ENCODE results near the gene CGB1. TPM values are rescaled to one million over a fixed set of nuclear protein-coding genes. Genes with fewer than 3 reads are reported as not detected.

The CGB1 gene
- total and polyA plus RNA-seq, 2 of the 13 experiments (the other 11 are each of a cell fraction or from before 2014, with no cell fraction given), result not detected

GRCh38 chr19:49017041-49017665, 19.5 kb downstream of the CGB1 start, which contains the start of gene LHB:
LHB (minus strand) TSS chr19:49017091; CDS start chr19:49017081, 10 bp downstream.
- in situ Hi-C loops (cut with HindIII; ENCODE audit: extremely low pct_ligation_motif_present, low pct_unique_long_range_greater_than_20kb) (no loop called here), intact Hi-C loops (cut with micrococcal nuclease; ENCODE audit: unreplicated experiment) (no loop called here)
- TF ChIP-seq POLR2AphosphoS5 (IDR thresholded peaks at IDR 0.05; ENCODE audit: low read depth, low read length) (0 out of 2 replicates have a peak, but pooled peaks have one; percentile 9), ZNF784 (CRISPR knock-in tag; IDR thresholded peaks at IDR 0.05; ENCODE audit: borderline replicate concordance) (no peak), ZNF280B (CRISPR knock-in tag; IDR thresholded peaks at IDR 0.05; ENCODE audit: borderline replicate concordance) (peak; percentile 38; the same call in 1 of the 2 replicates), CBFB (CRISPR knock-in tag; IDR thresholded peaks at IDR 0.05) (no peak)
- no peak within 1 kb of the TSS for H3K9ac ChIP-seq (ENCODE audit: insufficient read depth, low read depth, low read length)
- peak within 1 kb of the TSS; percentile 98 for H3K4me2 ChIP-seq (ENCODE audit: low read depth, low read length)
- WGBS (ENCODE audit: low lambda C conversion rate), result 87% methylated on average over 10 of the region's 17 CpGs
- ATAC-seq, result no peak
- H3K36me3 ChIP-seq (replicated peaks in 1 of 2; ENCODE audit: control insufficient read depth in 1 of 2, insufficient read depth in 2 of 2, low read length in 2 of 2), result peaks cover 4 to 23% of the 10 kb centered on the region in 2 experiments; a peak in 4 of 5 replicates
- H4K20me1 ChIP-seq (ENCODE audit: insufficient read depth, low read length), result no peaks in the 10 kb centered on the region
- ChIA-PET CTCF (ENCODE audit: low intra/inter-chr PET ratio, low total read pairs) (no interaction called here), POLR2A (interaction anchor here (2.9 kb wide), 1 partner anchor 24 kb away, joined by 21 read pairs; the partner anchor contains the start of genes GYS1 and RUVBL2)
- no peak within 1 kb of the TSS for H2AFZ ChIP-seq (ENCODE audit: low read length)
- H3K4me1 ChIP-seq (ENCODE audit: insufficient read depth, low read length), result peaks cover 27% of the 10 kb centered on the region
- no peak for DNase-seq (ENCODE audit: low spot score)
- peak within 1 kb of the TSS in 2 of 3 experiments; percentile 10 to 63; a peak in 2 of 6 replicates for H3K4me3 ChIP-seq (replicated peaks in 1 of 3; ENCODE audit: insufficient read depth in 1 of 3, low read depth in 2 of 3, low read length in 3 of 3)
- no peaks in the 10 kb centered on the region for H3K79me2 ChIP-seq (ENCODE audit: insufficient read depth, low read length)
- H3K27me3 ChIP-seq (ENCODE audit: control insufficient read depth in 1 of 2, insufficient read depth in 2 of 2, low read length in 2 of 2), result peaks cover 0 to 24% of the 10 kb centered on the region in 2 experiments; a peak in 3 of 5 replicates
- no peak for FAIRE-seq
- BruUV-seq (replicated peaks), result no TSS peak
- no peaks in the 10 kb centered on the region for H3K9me3 ChIP-seq (ENCODE audit: low read length)
- no peak within 1 kb of the TSS for H3K27ac ChIP-seq (ENCODE audit: extremely low read length, insufficient read depth, low read length)
